ENCODE data around the gene NRG2.

Gene NRG2

DNA sequence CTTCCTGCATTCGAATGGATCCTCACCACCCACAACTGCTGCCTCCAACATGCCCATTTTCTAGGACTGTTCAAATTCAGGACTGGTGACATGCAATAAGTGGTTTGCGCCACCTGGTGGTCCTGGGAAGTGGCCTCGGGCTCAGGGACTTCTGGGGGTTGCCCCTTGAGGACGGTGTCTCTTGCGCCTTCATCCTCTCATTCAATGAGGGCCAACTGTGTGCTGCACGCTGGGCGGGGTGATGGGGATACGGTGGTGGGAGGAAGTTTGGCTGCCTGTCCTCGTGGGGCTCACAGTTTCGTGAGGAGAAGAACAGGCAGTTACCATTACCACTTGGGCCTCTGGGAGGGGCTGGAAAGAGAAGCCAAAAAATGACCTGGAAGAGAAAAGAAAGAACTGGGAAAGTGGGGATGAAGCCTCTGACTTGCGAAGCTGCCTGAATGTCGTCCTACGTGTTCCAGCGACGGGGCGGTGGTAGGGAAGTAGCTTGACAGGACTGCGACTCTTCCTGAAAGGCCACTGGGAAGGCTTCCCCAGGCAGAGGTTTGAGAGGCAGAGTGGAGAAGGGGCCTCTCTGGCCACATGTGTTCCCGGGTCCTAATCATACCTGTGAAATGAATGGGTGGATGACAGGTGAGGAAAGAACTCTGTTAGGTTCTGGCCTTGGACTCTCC is 198.5 kb downstream of the NRG2 start:
- DNase-seq: peak; percentile 95
- no peak overlapping the region for H3K4me3 ChIP-seq (ENCODE audit: low read depth, low read length)
- TF ChIP-seq, protein P1, sequence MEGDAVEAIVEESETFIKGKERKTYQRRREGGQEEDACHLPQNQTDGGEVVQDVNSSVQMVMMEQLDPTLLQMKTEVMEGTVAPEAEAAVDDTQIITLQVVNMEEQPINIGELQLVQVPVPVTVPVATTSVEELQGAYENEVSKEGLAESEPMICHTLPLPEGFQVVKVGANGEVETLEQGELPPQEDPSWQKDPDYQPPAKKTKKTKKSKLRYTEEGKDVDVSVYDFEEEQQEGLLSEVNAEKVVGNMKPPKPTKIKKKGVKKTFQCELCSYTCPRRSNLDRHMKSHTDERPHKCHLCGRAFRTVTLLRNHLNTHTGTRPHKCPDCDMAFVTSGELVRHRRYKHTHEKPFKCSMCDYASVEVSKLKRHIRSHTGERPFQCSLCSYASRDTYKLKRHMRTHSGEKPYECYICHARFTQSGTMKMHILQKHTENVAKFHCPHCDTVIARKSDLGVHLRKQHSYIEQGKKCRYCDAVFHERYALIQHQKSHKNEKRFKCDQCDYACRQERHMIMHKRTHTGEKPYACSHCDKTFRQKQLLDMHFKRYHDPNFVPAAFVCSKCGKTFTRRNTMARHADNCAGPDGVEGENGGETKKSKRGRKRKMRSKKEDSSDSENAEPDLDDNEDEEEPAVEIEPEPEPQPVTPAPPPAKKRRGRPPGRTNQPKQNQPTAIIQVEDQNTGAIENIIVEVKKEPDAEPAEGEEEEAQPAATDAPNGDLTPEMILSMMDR (IDR thresholded peaks at IDR 0.05; ENCODE audit: low read depth, low read length): peak; percentile 89
- H3K27me3 ChIP-seq (ENCODE audit: insufficient read depth, low read depth, severe bottlenecking): no peaks in the 10 kb centered on the region
- no peaks in the 10 kb centered on the region for H3K9me3 ChIP-seq (ENCODE audit: severe bottlenecking)
- H3K27ac ChIP-seq: no peak overlapping the region
- no peaks in the 10 kb centered on the region for H3K36me3 ChIP-seq

DNA sequence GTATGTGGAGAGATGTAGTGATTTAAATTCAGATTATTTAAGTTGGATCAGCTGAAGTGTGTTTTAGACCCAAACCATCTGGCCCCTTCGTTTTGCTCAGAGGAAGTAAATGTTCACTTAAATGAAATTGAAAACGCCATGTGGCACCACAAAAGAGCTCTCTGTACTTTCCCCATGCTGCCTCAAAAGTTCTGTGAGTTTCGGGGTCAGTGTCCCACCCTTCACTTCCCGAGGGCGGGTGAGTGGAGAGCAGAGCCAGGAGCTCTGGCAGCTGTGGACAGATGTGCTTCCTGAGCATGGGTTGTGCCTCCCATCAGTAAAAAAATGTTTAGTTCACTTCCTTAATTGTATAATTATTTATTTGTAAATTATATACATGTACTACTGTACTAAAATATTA is 199.1 kb downstream of the NRG2 start:
- TF ChIP-seq, protein P1 (IDR thresholded peaks at IDR 0.05; ENCODE audit: low read depth, low read length): no peak
- no peak overlapping the region for H3K4me3 ChIP-seq (ENCODE audit: low read depth, low read length)
- no peaks in the 10 kb centered on the region for H3K9me3 ChIP-seq (ENCODE audit: severe bottlenecking)
- DNase-seq: no peak
- no peak overlapping the region for H3K27ac ChIP-seq
- H3K27me3 ChIP-seq (ENCODE audit: insufficient read depth, low read depth, severe bottlenecking): no peaks in the 10 kb centered on the region
- no peaks in the 10 kb centered on the region for H3K36me3 ChIP-seq

DNA sequence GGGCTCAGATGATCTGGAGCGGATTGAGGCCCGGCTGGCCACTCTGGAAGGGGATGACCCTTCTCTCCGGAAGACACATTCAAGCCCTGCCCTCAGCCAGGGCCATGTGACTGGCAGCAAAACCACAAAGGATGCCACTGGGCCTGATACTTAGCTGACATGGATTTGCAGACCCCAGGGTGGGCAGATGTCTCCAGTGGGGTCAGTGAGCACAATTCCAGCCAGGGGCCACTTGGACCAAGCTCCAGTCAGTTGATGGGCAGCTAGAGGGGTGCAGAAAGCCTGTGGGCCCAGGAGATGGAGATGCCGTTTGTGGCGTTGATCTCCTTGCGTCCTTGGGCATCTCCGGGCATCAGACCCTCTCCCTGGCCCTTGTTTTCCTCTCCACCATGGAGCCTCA is 200.8 kb downstream of the NRG2 start:
- no peak for DNase-seq
- H3K9me3 ChIP-seq (ENCODE audit: severe bottlenecking): no peaks in the 10 kb centered on the region
- TF ChIP-seq, protein P1 (IDR thresholded peaks at IDR 0.05; ENCODE audit: low read depth, low read length): no peak
- no peaks in the 10 kb centered on the region for H3K36me3 ChIP-seq
- H3K4me3 ChIP-seq (ENCODE audit: low read depth, low read length): no peak overlapping the region
- H3K27me3 ChIP-seq (ENCODE audit: insufficient read depth, low read depth, severe bottlenecking): no peaks in the 10 kb centered on the region
- no peak overlapping the region for H3K27ac ChIP-seq

DNA sequence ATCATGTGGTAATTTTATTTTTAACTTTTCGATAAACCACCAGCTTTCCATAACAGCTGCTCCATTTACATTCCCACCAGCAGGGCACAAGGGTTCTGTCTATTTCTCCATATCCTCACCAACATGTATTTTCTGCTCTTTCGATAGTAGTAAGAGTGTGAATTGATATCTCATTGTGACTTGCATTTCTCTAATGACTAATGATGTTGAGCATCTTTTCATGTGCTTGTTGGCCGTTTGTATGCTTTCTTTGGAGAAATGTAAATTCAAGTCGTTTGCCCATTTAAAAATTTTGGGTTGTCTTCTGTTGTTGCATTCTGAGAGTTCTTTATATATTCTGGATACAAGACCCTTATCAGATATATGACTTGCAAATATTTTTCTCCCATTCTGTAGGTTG is 201.6 kb downstream of the NRG2 start:
- Histone ChIP-seq H3K36me3 (no peaks in the 10 kb centered on the region), H3K27me3 (ENCODE audit: insufficient read depth, low read depth, severe bottlenecking) (no peaks in the 10 kb centered on the region), H3K9me3 (ENCODE audit: severe bottlenecking) (no peaks in the 10 kb centered on the region), H3K27ac (no peak overlapping the region), H3K4me3 (ENCODE audit: low read depth, low read length) (no peak overlapping the region)
- DNase-seq: no peak
- TF ChIP-seq, protein P1 (IDR thresholded peaks at IDR 0.05; ENCODE audit: low read depth, low read length): no peak

DNA sequence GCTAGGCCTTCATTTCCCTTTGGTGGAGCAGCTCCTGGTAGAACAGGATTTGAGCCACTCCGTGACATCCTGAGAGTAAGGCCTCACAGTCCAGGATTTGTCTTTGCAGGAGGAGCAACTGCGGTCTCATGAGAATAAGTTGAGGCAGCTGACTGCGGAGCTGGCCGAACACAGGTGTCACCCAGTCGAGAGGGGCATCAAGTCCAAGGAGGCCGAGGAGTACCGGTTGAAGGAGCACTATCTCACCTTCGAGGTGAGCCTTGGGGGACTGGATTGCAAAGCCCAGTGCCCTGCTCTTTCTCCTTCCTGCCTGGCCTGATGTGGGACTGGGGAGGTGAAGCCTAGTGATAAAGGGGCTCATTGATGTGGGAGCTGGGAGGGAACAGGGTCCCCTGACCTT is 203.2 kb downstream of the NRG2 start:
- TF ChIP-seq, protein P1 (IDR thresholded peaks at IDR 0.05; ENCODE audit: low read depth, low read length): no peak
- H3K9me3 ChIP-seq (ENCODE audit: severe bottlenecking): no peaks in the 10 kb centered on the region
- no peak for DNase-seq
- no peak overlapping the region for H3K27ac ChIP-seq
- H3K4me3 ChIP-seq (ENCODE audit: low read depth, low read length): no peak overlapping the region
- H3K36me3 ChIP-seq: no peaks in the 10 kb centered on the region
- no peaks in the 10 kb centered on the region for H3K27me3 ChIP-seq (ENCODE audit: insufficient read depth, low read depth, severe bottlenecking)

DNA sequence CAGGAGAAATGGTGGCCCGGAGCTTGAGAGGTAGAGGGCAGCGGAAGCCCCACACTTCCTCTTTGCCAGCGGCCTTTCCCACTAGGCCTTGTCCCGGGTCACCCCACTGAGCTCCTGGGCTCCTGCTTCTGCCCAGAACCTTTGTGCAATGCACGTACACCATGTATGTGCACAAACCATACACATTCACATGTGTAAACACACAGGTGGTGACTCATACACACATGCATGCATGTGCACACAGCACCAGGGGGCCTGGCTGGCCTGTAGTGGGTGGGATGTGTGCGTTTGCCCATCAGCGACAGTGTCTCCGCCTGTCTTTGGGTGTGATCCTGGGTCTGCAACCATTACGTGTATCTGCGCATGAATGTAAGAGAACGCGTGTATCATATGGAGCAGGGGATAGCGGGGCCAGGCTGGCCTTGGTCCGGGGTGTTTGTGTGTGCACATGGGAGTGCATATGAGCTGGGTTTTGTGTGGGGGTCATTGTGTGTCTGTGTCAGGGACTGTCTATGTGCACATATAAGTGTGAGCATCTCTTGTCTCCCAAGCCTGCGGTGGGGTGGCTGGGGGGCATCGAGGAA is 203.8 kb downstream of the NRG2 start:
- H3K9me3 ChIP-seq (ENCODE audit: severe bottlenecking): no peaks in the 10 kb centered on the region
- no peaks in the 10 kb centered on the region for H3K27me3 ChIP-seq (ENCODE audit: insufficient read depth, low read depth, severe bottlenecking)
- no peak overlapping the region for H3K27ac ChIP-seq
- TF ChIP-seq, protein P1 (IDR thresholded peaks at IDR 0.05; ENCODE audit: low read depth, low read length): no peak
- H3K4me3 ChIP-seq (ENCODE audit: low read depth, low read length): no peak overlapping the region
- DNase-seq: no peak
- no peaks in the 10 kb centered on the region for H3K36me3 ChIP-seq

Data from WERI-Rb-1 (cell line).